Gastroesophageal sphincter (tissue), 4 donors: Measurements from ENCODE around the gene MAPK8IP3. TPM values are rescaled to one million over a fixed set of nuclear protein-coding genes. Genes with fewer than 3 reads are reported as not detected.

Source experiments
- ATAC-seq: fragments of 150-250 bp; one replicate; pipeline ENCODE4 v1.9.1; 2016; ENCODE audit warnings: mild to moderate bottlenecking, moderate library complexity
- H3K27ac ChIP-seq, 4 donors: fragments of 200-600 bp; sonication (generic) in 3 of 4; 1 replicate in 3 of 4; 2 replicates in 1 of 4; pipeline ENCODE4 v1.5.1; 2016 to 2019
- H3K27me3 ChIP-seq: fragments of 200-600 bp; sonication (generic); one replicate; pipeline ENCODE4 v1.5.1; 2019
- H3K36me3 ChIP-seq, 2 donors: fragments of 200-600 bp; sonication (generic); one replicate each; pipeline ENCODE4 v1.5.1; 2019; ENCODE audit warnings: control low read depth in 1 of 2
- H3K4me1 ChIP-seq, 3 donors: fragments of 200-600 bp; sonication (generic); 1 replicate in 2 of 3; 2 replicates in 1 of 3; pipeline ENCODE4 v1.5.1; 2016 to 2019; ENCODE audit warnings: control low read depth in 2 of 3
- H3K4me3 ChIP-seq, 2 donors: fragments of 200-600 bp; sonication (generic); one replicate each; pipeline ENCODE4 v1.5.1; 2019; ENCODE audit warnings: mild to moderate bottlenecking in 1 of 2, moderate library complexity in 1 of 2
- H3K9me3 ChIP-seq, 3 donors: fragments of 200-600 bp; sonication (generic); one replicate each; pipeline ENCODE4 v1.5.1; 2017 to 2019; ENCODE audit warnings: control low read depth in 2 of 3
- CTCF ChIP-seq, 4 experiments: fragments of 200-600 bp in 2 of 4; fragments of 450-650 bp in 2 of 4; sonication (generic) in 1 of 4; IDR thresholded peaks; one replicate each; pipeline ENCODE4 v1.5.1; 2017 to 2019; ENCODE audit warnings: antibody characterized with exemption in 4 of 4, mild to moderate bottlenecking in 2 of 4, moderate library complexity in 2 of 4
- EP300 ChIP-seq: sonication (generic); formaldehyde crosslinking; IDR thresholded peaks from one replicate; pipeline ENCODE4 v1.6.1; 2017; ENCODE audit warnings: antibody characterized with exemption, mild to moderate bottlenecking
- POLR2A ChIP-seq, 2 donors: fragments of 450-650 bp; IDR thresholded peaks; one replicate each; pipeline ENCODE4 v1.6.1; 2017; ENCODE audit warnings: antibody characterized with exemption in 2 of 2, mild to moderate bottlenecking in 2 of 2, moderate library complexity in 1 of 2
- POLR2AphosphoS5 ChIP-seq: sonication (generic); formaldehyde crosslinking; IDR thresholded peaks from one replicate; pipeline ENCODE4 v1.6.1; 2017; ENCODE audit warnings: antibody characterized with exemption
- WGBS, 2 donors: methylation state at CpG; one replicate each; pipeline ENCODE4 v1.1.5; 2018; ENCODE audit warnings: low coverage in 1 of 2; 5-methylcytosine and 5-hydroxymethylcytosine counted together
- total RNA-seq, 4 donors: library from RNA; depleted of rRNA; stranded (reverse); fragments of >200 nt; gene quantifications; one replicate each; pipeline ENCODE4 v1.1.0, GENCODE V29; 2016

Gene MAPK8IP3
- total RNA-seq, 4 donors from 2014 or later: 12.0 to 66.8 (median 33.1) TPM

GRCh38 chr16:1661826-1662225 lies 44.2 kb upstream of the MAPK8IP3 start:
- WGBS, 2 donors: 57% methylated on average over 1 of the region's 2 CpGs; no CpG with 5 or more reads in 1 of the 2 donors
- ATAC-seq: no peak
- Histone ChIP-seq H3K36me3 (peaks cover 0 to 100% of the 10 kb centered on the region in 2 donors), H3K9me3 (no peaks in the 10 kb centered on the region), H3K4me1 (no peaks in the 10 kb centered on the region), H3K4me3 (no peak overlapping the region), H3K27me3 (no peaks in the 10 kb centered on the region), H3K27ac (no peak overlapping the region)
- TF ChIP-seq POLR2A (IDR thresholded peaks at IDR 0.05) (no peak), POLR2AphosphoS5 (no peak), EP300 (no peak), CTCF (IDR thresholded peaks at IDR 0.05) (no peak)

- Histone ChIP-seq H3K27ac (no peak overlapping the region), H3K9me3 (no peaks in the 10 kb centered on the region), H3K27me3 (no peaks in the 10 kb centered on the region), H3K4me1 (no peaks in the 10 kb centered on the region), H3K4me3 (no peak overlapping the region), H3K36me3 (peaks cover 0 to 100% of the 10 kb centered on the region in 2 donors)
- no peak for ATAC-seq
- WGBS, 2 donors: 60% methylated on average over 1 of the region's 20 CpGs; no CpG with 5 or more reads in 1 of the 2 donors
- TF ChIP-seq CTCF (IDR thresholded peaks at IDR 0.05) (no peak), POLR2AphosphoS5 (no peak), EP300 (no peak), POLR2A (IDR thresholded peaks at IDR 0.05) (no peak)
Observed at GRCh38 chr16:1662543-1662942, 43.5 kb upstream of the MAPK8IP3 start.

GRCh38 chr16:1665829-1666228 lies 40.2 kb upstream of the MAPK8IP3 start:
- ATAC-seq: no peak
- H3K9me3 ChIP-seq: no peaks in the 10 kb centered on the region
- H3K4me1 ChIP-seq: no peaks in the 10 kb centered on the region
- no peaks in the 10 kb centered on the region for H3K27me3 ChIP-seq
- no peak overlapping the region for H3K4me3 ChIP-seq
- peaks cover 0 to 100% of the 10 kb centered on the region in 2 donors for H3K36me3 ChIP-seq
- TF ChIP-seq POLR2A (IDR thresholded peaks at IDR 0.05): no peak
- TF ChIP-seq EP300: no peak
- TF ChIP-seq CTCF (IDR thresholded peaks at IDR 0.05): no peak
- TF ChIP-seq POLR2AphosphoS5: no peak
- WGBS, 2 donors: 100% methylated on average over 1 of the region's 15 CpGs; no CpG with 5 or more reads in 1 of the 2 donors
- no peak overlapping the region for H3K27ac ChIP-seq

GRCh38 chr16:1666316-1666715 lies 39.7 kb upstream of the MAPK8IP3 start:
- Histone ChIP-seq H3K27me3 (no peaks in the 10 kb centered on the region), H3K27ac (no peak overlapping the region), H3K9me3 (no peaks in the 10 kb centered on the region), H3K4me3 (no peak overlapping the region), H3K36me3 (peaks cover 0 to 100% of the 10 kb centered on the region in 2 donors), H3K4me1 (no peaks in the 10 kb centered on the region)
- TF ChIP-seq CTCF (IDR thresholded peaks at IDR 0.05) (no peak), POLR2A (IDR thresholded peaks at IDR 0.05) (no peak), POLR2AphosphoS5 (no peak), EP300 (no peak)
- no peak for ATAC-seq
- WGBS, 2 donors: 100% methylated on average over 1 of the region's 13 CpGs; no CpG with 5 or more reads in 1 of the 2 donors

- no peaks in the 10 kb centered on the region for H3K9me3 ChIP-seq
- no peaks in the 10 kb centered on the region for H3K27me3 ChIP-seq
- no peaks in the 10 kb centered on the region for H3K4me1 ChIP-seq
- ATAC-seq: no peak
- H3K4me3 ChIP-seq: no peak overlapping the region
- TF ChIP-seq EP300 (no peak), CTCF (IDR thresholded peaks at IDR 0.05) (no peak), POLR2AphosphoS5 (no peak), POLR2A (IDR thresholded peaks at IDR 0.05) (no peak)
- H3K27ac ChIP-seq: no peak overlapping the region
- WGBS, 2 donors: 70% methylated on average over 8 of the region's 8 CpGs; no CpG with 5 or more reads in 1 of the 2 donors
- H3K36me3 ChIP-seq: peaks cover 0 to 100% of the 10 kb centered on the region in 2 donors
Observed at GRCh38 chr16:1667271-1667670, 38.7 kb upstream of the MAPK8IP3 start.
